H7 (cell line): ENCODE measurements around the gene SUSD5. TPM values are rescaled to one million over a fixed set of nuclear protein-coding genes. Genes with fewer than 3 reads are reported as not detected.
"Not testable (repeated sequence)": the region's sequence is repeated elsewhere in the genome, so short reads cannot be mapped to it uniquely, and the experiment has no call there.

Experiments used
- DNase-seq: peaks from one replicate; pipeline ENCODE4 v3.0.0; 2012
- H3K27me3 ChIP-seq: 2 replicates; pipeline ENCODE4 v1.6.0; 2011; ENCODE audit warnings: mild to moderate bottlenecking, low read length; ENCODE audit not compliant: control insufficient read depth, insufficient read depth
- H3K36me3 ChIP-seq: replicated peaks from 2 replicates; pipeline ENCODE4 v1.5.1; 2011; ENCODE audit warnings: low read length; ENCODE audit not compliant: control insufficient read depth, insufficient read depth
- H3K4me3 ChIP-seq: 2 replicates; pipeline ENCODE4 v1.5.1; 2011; ENCODE audit warnings: low read depth, mild to moderate bottlenecking, control low read depth, low read length, moderate library complexity; ENCODE audit not compliant: insufficient read depth
- total RNA-seq: library from RNA; depleted of rRNA; stranded (reverse); fragments of >200 nt; shearing (Covaris generic); gene quantifications from 2 replicates; pipeline ENCODE4 v1.2.3, GENCODE V29; 2014

Gene SUSD5
- total RNA-seq, 1 experiment from 2014 or later: 0.59 TPM

DNA sequence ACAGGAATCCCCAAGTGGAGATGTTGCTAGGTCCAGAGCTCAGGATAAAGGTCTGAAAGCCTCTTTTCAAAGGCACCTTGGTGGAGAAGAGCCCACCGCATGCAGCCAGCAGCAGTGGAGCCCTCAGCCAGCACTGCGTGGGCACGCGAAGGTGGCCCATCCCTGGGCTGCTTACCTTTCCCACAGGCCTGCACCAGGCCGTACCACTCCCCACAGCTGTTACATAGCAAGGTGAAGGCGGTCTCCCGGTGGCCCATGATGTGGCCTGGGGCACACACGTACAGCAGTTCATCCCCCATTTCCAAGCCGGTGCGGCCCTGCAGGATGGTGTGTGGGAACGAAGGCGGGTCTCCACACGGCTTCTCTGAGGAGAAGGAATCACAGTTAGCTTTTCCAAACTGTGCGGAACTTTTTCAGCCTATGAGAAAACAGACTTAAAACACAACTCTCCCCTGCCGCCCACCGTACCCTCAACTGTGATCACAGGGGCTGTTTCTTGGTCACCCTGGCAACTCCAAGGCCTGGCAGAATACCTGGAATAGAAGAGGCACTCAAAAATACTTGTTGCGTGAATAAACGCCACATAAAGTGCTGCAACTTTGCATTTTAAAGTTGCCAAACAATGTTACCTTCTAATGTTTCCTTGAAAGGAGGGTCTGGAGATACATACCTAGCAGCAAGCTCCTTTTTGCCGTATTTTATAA is 43.7 kb downstream of the SUSD5 start:
- Histone ChIP-seq H3K4me3 (no peak overlapping the region), H3K27me3 (no peaks in the 10 kb centered on the region), H3K36me3 (no peaks in the 10 kb centered on the region)
- DNase-seq: no peak

DNA sequence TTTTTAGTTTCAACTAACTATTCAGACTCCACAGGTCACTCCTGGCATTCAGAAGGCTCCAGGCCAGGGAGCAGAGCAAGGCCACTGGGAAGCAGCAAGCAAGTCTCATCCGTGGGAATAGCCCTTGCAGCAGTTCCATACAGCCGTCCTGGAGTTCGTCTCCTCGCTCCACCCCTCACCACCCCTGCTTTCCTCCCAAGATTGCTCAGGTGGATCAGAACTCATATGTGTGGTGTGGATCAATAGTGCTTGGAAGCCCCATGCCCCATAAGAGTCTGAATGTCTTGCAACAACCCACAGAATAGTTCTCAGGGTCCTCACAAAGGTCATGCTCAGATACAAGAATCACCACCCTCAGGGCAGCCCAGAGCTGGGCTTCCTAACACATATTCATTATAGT is 44.5 kb downstream of the SUSD5 start:
- no peak for DNase-seq
- H3K27me3 ChIP-seq: no peaks in the 10 kb centered on the region
- no peak overlapping the region for H3K4me3 ChIP-seq
- no peaks in the 10 kb centered on the region for H3K36me3 ChIP-seq

DNA sequence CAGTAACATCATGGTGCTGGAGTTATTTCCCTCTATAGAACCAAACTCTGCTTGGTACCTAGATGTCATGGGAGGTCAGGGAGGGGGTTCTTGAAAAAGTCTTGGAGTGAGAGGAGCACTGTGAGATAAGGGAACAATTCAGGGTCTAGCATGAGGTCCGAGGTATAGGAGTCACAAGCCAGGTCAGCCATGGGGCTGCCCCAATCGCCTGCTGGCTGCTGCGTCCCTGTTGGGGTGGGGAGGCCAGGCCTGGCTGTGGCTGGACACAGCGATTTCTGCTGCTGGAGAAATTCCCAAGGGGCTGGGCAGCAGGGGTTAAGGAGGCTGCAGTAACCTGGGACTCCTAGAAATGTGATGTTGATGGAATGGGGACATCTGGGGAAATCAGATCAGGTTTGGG is 44.9 kb downstream of the SUSD5 start:
- H3K4me3 ChIP-seq: no peak overlapping the region

DNA sequence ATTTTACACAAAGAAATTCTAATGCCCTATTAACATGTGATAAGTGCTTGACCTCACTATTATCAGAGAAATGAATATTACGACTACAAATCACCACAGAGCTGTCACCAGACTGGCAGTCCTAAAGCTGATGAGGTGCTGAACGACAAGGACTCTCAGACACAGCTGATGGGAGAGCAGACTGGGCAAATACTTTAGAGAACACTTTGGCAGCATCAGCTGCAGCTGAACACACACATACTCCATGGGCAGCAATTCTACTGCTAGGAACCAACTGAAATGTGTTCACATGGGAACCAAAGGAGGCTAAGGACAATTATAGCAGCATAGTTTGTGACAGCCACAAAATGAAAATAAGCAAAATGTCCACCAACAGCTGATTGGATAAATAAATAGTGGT is 45.5 kb downstream of the SUSD5 start:
- no peaks in the 10 kb centered on the region for H3K27me3 ChIP-seq
- H3K36me3 ChIP-seq: no peaks in the 10 kb centered on the region
- no peak overlapping the region for H3K4me3 ChIP-seq
- DNase-seq: no peak

More for the DNA sequence above, 44.9 kb downstream of the SUSD5 start:
- no peak for DNase-seq
- H3K36me3 ChIP-seq: no peaks in the 10 kb centered on the region
- H3K27me3 ChIP-seq: no peaks in the 10 kb centered on the region

DNA sequence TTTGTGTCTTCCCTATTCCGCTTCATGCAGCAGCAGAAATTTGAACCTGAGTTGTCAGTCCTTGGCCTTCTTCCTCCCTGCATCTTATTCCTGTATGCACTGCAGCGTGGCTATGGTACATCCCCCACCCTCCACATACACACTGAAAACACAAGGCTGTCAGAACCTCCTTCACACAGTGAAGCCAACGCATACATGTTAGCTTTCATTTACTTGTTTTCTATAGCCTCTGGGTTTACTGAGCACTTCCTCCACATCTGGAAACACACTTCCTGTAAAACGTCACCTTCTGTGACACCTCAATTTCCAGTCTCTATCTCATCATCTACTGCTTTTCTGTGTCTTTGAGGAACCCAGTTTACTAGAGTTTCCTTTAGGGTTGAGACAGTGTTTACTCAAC is 47.0 kb downstream of the SUSD5 start:
- H3K4me3 ChIP-seq: no peak overlapping the region
- no peaks in the 10 kb centered on the region for H3K27me3 ChIP-seq
- no peak for DNase-seq
- H3K36me3 ChIP-seq: no peaks in the 10 kb centered on the region

DNA sequence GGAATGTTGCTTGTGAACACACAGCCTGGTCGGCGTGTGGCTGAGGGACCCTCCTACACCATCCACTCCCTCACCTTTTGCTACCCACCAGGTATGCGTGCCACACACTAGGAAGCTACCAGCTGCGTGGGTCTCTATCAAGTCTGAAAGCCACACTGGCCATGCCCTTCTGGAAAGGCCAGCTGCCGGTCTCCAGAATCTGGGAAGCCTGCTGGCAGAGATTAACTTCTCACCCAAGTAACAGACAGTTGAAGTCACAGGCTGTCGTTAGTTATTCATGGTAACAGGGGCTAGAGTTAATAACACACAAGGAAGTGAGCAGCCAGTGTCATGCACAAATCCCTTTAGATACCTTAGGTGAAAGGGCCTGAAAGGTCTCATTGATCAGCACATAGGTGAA is 48.1 kb downstream of the SUSD5 start:
- DNase-seq: no peak
- Histone ChIP-seq H3K4me3 (no peak overlapping the region), H3K36me3 (no peaks in the 10 kb centered on the region), H3K27me3 (no peaks in the 10 kb centered on the region)

DNA sequence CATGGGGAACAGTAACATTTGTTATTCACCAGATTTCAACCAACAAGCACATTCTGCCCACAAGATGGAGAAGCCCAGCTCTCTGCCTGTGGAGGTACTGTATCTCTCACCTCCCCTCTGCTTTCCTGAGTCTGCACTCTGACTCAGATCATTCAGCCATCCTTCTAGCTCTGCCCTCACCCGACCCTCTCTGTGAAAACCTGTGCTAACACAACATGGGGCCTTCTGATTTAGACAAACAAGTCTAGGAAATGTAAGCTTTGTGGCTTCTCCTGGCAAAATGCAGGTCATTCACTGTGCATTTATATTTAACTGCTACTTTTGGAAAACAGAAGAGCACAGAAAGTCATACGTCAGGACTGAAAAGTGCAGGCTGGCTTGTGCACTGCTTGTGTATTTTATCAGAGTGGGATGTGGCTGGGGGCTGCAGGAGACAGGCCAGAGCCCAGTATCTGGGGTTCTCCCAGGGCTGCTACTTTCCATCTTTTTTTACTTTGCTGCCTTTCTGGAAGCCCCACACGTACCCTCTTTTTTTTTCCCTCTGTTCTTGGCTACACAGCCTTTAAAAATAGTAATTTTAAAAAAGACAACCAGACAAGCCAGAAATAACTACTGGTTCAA is 50.8 kb downstream of the SUSD5 start:
- no peaks in the 10 kb centered on the region for H3K36me3 ChIP-seq
- no peaks in the 10 kb centered on the region for H3K27me3 ChIP-seq
- H3K4me3 ChIP-seq: no peak overlapping the region
- DNase-seq: no peak

DNA sequence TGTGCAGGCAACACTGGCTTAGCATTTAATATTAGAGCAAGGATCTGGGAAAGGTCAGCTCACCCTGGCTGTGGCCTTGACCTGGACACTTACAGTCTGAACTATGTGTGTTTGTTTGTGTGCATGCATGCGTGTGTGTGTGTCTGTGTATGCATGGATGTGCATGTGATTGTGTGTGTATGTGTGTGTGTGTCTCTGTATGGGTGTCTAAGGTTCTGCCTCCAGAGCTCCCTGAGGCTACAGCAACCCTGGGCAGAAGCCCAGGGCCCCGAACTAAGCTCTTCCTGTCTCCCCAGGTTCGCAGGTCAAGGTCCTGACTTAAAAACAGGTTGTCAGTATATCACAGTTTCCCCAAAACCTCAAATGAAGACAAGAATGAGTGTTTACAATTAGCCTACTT is 51.3 kb downstream of the SUSD5 start:
- Histone ChIP-seq H3K27me3 (no peaks in the 10 kb centered on the region), H3K4me3 (no peak overlapping the region), H3K36me3 (no peaks in the 10 kb centered on the region)
- no peak for DNase-seq

DNA sequence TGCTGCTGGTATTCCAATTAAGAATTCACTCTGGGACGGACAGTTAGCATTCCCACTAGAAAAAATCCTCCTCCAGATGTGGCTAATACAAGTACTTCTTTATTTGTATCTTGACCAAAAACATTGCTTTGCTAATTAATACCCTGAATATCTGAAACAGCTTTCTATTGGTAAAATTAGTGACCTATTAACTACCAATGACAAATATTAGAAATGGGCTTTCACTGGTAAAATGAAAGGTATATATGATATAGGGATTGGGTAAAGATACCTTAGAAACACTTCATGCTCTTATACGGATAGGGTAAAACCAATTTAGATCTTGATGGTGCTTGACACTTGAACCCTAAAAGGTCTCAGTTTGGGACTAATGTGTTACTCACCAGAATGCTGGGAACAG is 52.5 kb downstream of the SUSD5 start:
- Histone ChIP-seq H3K36me3 (no peaks in the 10 kb centered on the region), H3K4me3 (no peak overlapping the region), H3K27me3 (no peaks in the 10 kb centered on the region)
- DNase-seq: no peak

DNA sequence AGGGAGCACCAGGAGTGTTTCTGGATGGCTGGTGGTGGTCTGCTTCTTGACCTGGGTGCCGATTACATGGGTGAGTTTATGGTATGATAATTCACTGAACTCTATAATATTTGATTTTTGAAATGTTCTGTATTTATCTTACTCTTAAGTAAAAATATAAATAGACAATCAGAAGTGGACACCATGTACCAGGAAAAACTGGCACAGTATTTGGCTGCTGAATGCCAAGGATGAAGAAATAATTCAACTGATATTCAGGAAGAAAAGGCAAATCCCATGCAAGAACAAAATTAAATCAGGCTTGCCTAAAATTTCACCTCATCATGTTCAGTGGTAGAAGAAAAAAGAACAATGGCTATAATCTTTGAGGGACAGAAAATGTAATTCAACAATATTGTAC is 53.2 kb downstream of the SUSD5 start:
- Histone ChIP-seq H3K4me3 (no peak overlapping the region), H3K36me3 (no peaks in the 10 kb centered on the region), H3K27me3 (no peaks in the 10 kb centered on the region)
- no peak for DNase-seq

DNA sequence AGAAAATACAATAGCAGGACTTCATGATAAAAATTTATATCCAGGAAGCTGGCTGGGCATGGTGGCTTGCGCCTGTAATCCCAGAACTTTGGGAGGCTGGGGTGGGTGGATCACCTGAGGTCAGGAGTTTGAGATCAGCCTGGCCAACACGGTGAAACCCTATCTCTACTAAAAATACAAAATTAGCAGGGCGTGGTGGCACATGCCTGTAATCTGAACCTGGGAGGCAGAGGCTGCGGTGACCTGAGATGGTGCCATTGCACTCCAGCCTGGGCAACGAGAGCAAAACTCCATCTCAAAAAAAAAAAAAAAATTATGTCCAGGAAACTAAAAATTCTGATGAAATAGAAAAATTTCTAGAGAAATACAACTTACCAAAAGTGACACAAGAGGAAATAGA is 56.0 kb downstream of the SUSD5 start:
- not testable (repeated sequence) for H3K27me3 ChIP-seq, DNase-seq, H3K36me3 ChIP-seq, H3K4me3 ChIP-seq

DNA sequence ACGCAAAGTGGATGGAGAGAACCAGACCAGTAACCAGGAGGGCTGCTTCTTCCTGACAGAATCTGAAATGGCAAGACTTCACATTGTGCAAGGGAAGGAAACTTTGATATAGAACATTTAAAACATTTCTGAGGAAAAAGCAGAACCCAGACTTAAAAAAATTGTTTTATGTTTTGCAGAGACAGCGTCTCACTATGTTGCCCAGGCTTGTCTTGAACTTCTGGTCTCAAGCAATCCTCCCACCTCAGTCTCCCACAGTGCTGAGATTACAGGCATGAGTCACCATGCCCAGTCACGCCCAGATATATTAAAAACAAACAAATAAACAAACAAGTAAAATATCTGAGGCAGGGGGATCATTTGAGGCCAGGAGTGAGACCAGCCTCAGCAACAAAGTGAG is 58.6 kb downstream of the SUSD5 start:
- Histone ChIP-seq H3K4me3 (no peak overlapping the region), H3K27me3 (no peaks in the 10 kb centered on the region), H3K36me3 (no peaks in the 10 kb centered on the region)
- DNase-seq: no peak

DNA sequence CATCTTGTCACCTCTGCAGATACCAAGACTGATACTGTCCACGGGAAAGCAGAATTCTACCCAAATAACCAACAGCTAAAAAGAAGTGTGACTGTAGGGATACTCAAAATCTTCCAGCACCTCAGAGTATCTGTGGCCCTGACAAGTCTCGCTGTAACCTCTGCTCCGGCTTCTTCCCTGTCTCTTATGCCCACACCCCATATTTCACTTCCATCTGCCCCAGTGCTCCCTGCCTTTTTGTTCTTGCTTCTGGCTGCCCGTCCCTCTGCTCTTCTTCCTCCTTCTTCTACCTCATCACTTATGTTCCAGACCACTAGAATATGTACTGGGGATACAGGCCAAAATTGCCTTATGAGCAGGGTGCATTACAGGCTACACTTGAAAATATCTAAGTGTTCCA is 59.4 kb downstream of the SUSD5 start:
- no peaks in the 10 kb centered on the region for H3K36me3 ChIP-seq
- no peak for DNase-seq
- H3K4me3 ChIP-seq: no peak overlapping the region
- H3K27me3 ChIP-seq: no peaks in the 10 kb centered on the region

DNA sequence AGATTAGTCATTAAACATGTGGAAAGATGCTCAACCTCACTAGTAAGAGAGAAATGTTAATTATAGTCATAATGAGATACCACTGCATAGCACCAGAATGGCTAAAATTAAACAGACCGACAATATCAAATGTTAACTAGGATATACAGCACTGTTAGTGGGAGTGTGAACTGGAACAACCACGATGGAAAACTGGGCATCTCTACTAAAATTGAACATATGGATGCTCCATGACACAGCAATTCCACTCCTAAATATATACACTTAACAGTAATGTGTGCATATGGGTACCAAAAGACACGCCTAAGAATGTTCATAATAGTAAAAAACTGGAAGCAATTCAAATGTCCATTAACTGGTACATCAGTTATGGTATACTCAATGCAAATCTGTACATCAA is 63.3 kb downstream of the SUSD5 start:
- Histone ChIP-seq H3K4me3 (no peak overlapping the region), H3K36me3 (no peaks in the 10 kb centered on the region), H3K27me3 (no peaks in the 10 kb centered on the region)
- DNase-seq: no peak

DNA sequence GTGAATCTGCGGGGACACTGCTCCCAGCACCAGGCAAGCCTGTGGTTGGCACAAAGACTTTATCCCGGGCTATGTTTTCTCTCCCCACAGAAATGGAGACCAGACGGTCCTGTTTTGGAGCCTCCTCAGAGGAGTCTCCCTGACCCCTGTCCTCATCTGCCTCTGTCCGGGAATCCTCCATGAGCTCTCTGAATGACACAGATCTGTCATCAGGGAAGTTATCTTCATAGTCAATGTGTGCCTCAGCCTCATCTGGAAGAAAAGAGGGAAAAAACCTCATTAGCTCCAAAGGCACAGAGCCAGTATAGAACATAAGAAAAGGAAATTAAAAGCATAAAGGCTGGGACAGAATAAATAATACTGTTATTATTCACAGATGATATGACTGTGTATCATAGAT is 64.8 kb downstream of the SUSD5 start:
- no peak for DNase-seq
- H3K36me3 ChIP-seq: no peaks in the 10 kb centered on the region

More for the DNA sequence above, 64.8 kb downstream of the SUSD5 start:
- no peak overlapping the region for H3K4me3 ChIP-seq
- H3K27me3 ChIP-seq: no peaks in the 10 kb centered on the region
